DOHH2 (cell line): Measurements from ENCODE around the gene LAPTM4A.

ENCODE experiments used
- CTCF ChIP-seq: fragments of 200-600 bp; sonication (generic); IDR thresholded peaks from one replicate; pipeline ENCODE4 v1.5.1; 2014; ENCODE audit warnings: antibody characterized with exemption, mild to moderate bottlenecking, low read depth, low read length; ENCODE audit not compliant: poor library complexity, severe bottlenecking
- EZH2phosphoT487 ChIP-seq: fragments of 200-600 bp; sonication (generic); IDR thresholded peaks from 2 replicates; pipeline ENCODE4 v1.6.1; 2017; ENCODE audit warnings: borderline replicate concordance, mild to moderate bottlenecking, antibody characterized with exemption, low read length, moderate library complexity, mixed read lengths

DNA sequence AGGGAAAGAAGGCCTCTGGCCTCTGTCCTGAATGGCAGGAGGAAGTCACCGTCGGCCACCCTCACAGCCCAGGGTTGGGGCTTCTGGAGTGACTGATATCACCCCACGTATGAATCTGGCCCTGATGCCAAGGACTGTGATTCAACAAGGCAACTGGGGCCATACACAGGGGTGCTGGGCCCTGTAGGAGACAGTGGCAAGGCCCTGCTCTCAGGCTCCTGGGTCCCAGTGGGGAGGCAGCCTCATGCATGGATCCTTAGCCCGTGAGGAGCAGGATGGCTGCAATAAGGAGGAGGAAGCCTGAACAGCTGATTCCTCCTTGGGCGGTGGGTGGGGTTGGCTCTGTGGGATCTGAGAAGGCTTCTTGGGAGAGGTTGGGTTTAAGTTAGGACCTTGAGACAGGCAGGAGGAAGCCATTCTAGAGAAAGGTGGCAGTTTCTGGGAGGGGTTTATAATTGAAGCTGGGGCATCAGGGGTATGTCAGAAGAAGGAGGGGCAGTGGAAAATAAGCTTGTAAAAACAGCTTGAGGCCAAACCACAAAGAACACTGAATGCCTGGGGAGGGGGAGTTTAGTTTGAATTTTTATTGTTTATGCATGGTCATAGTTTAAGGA lies 42.8 kb upstream of the LAPTM4A start:
- TF ChIP-seq EZH2phosphoT487 (no peak), CTCF (no peak)
